Neural progenitor cell (in vitro differentiated cells): ENCODE results near the gene SHTN1. TPM values are rescaled to one million over a fixed set of nuclear protein-coding genes. Genes with fewer than 3 reads are reported as not detected.

Experiments
- DNase-seq: peaks from one replicate; pipeline ENCODE4 v3.0.0-alpha.2; 2016; ENCODE audit warnings: low spot score
- H2AFZ ChIP-seq: fragments of 200-600 bp; sonication (generic); replicated peaks from 2 replicates; pipeline ENCODE4 v1.6.1; 2016; ENCODE audit warnings: antibody characterized with exemption
- H3F3A ChIP-seq: fragments of 200-600 bp; sonication (generic); 2 replicates; pipeline ENCODE4 v1.6.1; 2016; ENCODE audit warnings: antibody characterized with exemption, low read depth
- H3K27ac ChIP-seq: fragments of 200-600 bp; sonication (generic); 2 replicates; pipeline ENCODE4 v1.5.1; 2016; ENCODE audit warnings: mild to moderate bottlenecking
- H3K27me3 ChIP-seq: fragments of 200-600 bp; sonication (generic); 2 replicates; pipeline ENCODE4 v1.6.1; 2016; ENCODE audit warnings: mild to moderate bottlenecking, moderate library complexity
- H3K36me3 ChIP-seq: fragments of 200-600 bp; sonication (generic); 2 replicates; pipeline ENCODE4 v1.5.1; 2016
- H3K4me1 ChIP-seq: fragments of 200-600 bp; sonication (generic); 2 replicates; pipeline ENCODE4 v1.6.1; 2016; ENCODE audit warnings: mixed run types
- H3K4me2 ChIP-seq: fragments of 200-600 bp; sonication (generic); 2 replicates; pipeline ENCODE4 v1.6.1; 2016
- H3K4me3 ChIP-seq: fragments of 200-600 bp; sonication (generic); 2 replicates; pipeline ENCODE4 v1.5.1; 2016
- H3K79me2 ChIP-seq: fragments of 200-600 bp; sonication (generic); 2 replicates; pipeline ENCODE4 v1.6.1; 2016; ENCODE audit warnings: low read depth
- H3K9ac ChIP-seq: fragments of 200-600 bp; sonication (generic); 2 replicates; pipeline ENCODE4 v1.6.1; 2016
- H3K9me3 ChIP-seq: fragments of 200-600 bp; sonication (generic); 2 replicates; pipeline ENCODE4 v1.5.1; 2016; ENCODE audit warnings: low read depth
- H4K20me1 ChIP-seq: fragments of 200-600 bp; sonication (generic); 2 replicates; pipeline ENCODE4 v1.6.1; 2016; ENCODE audit warnings: low read depth
- H3K27ac Mint-ChIP-seq: 3 replicates; pipeline ENCODE4 v1.8.0; 2021; ENCODE audit warnings: mixed read lengths
- H3K27me3 Mint-ChIP-seq: 2 replicates; pipeline ENCODE4 v1.8.0; 2022; ENCODE audit warnings: low read depth, mild to moderate bottlenecking, inconsistent platforms, moderate library complexity, mixed read lengths; ENCODE audit not compliant: insufficient read depth
- H3K36me3 Mint-ChIP-seq: 3 replicates; pipeline ENCODE4 v1.8.0; 2021; ENCODE audit warnings: mixed read lengths
- H3K4me1 Mint-ChIP-seq: 3 replicates; pipeline ENCODE4 v1.8.0; 2021; ENCODE audit warnings: mixed read lengths
- H3K4me3 Mint-ChIP-seq: 3 replicates; pipeline ENCODE4 v1.8.0; 2021; ENCODE audit warnings: mild to moderate bottlenecking, moderate library complexity, mixed read lengths
- H3K9me3 Mint-ChIP-seq: 3 replicates; pipeline ENCODE4 v1.8.0; 2020; ENCODE audit warnings: mixed read lengths
- CTCF ChIP-seq: fragments of 200-600 bp; sonication (generic); IDR thresholded peaks from 2 replicates; pipeline ENCODE4 v1.5.1; 2017; ENCODE audit warnings: antibody characterized with exemption, mild to moderate bottlenecking
- EZH2 ChIP-seq: fragments of 200-600 bp; sonication (generic); IDR thresholded peaks from 2 replicates; pipeline ENCODE4 v1.6.1; 2017; ENCODE audit warnings: antibody characterized with exemption, mild to moderate bottlenecking, moderate library complexity
- EZH2phosphoT487 ChIP-seq: fragments of 200-600 bp; sonication (generic); IDR thresholded peaks from 2 replicates; pipeline ENCODE4 v1.6.1; 2017; ENCODE audit warnings: antibody characterized with exemption
- total RNA-seq: library from RNA; depleted of rRNA; stranded (reverse); fragments of >200 nt; gene quantifications from 2 replicates; pipeline ENCODE4 v1.2.3, GENCODE V29; 2015; ENCODE audit warnings: low replicate concordance

Gene SHTN1
- total RNA-seq, 1 donor from 2014 or later = 17.3 TPM

- Mint-ChIP-seq H3K36me3 (no peaks in the 10 kb centered on the region), H3K9me3 (no peaks in the 10 kb centered on the region), H3K4me3 (no peak overlapping the region), H3K27ac (peak overlapping the region; percentile 27), H3K27me3 (peaks cover 9% of the 10 kb centered on the region), H3K4me1 (peaks cover 52% of the 10 kb centered on the region)
- H3K27me3 ChIP-seq = no peaks in the 10 kb centered on the region
- TF ChIP-seq EZH2phosphoT487 (no peak), EZH2 (no peak), CTCF (no peak)
- no peak overlapping the region for H3K4me2 ChIP-seq
- peaks cover 26% of the 10 kb centered on the region for H3F3A ChIP-seq
- H4K20me1 ChIP-seq = no peaks in the 10 kb centered on the region
- no peak overlapping the region for H3K27ac ChIP-seq
- H2AFZ ChIP-seq = no peak overlapping the region
- no peak for DNase-seq
- H3K4me3 ChIP-seq = no peak overlapping the region
- no peaks in the 10 kb centered on the region for H3K79me2 ChIP-seq
- H3K36me3 ChIP-seq = no peaks in the 10 kb centered on the region
- H3K9ac ChIP-seq = no peak overlapping the region
- H3K4me1 ChIP-seq = peaks cover 46% of the 10 kb centered on the region
- H3K9me3 ChIP-seq = no peaks in the 10 kb centered on the region
Measured at GRCh38 chr10:116891208-116891607, 113.8 kb downstream of the SHTN1 start.

GRCh38 chr10:116889066-116889465 is 115.9 kb downstream of the SHTN1 start:
- Histone ChIP-seq H3K27ac (no peak overlapping the region), H2AFZ (no peak overlapping the region), H3K27me3 (no peaks in the 10 kb centered on the region), H3K9ac (no peak overlapping the region), H4K20me1 (no peaks in the 10 kb centered on the region), H3K4me2 (no peak overlapping the region), H3K36me3 (no peaks in the 10 kb centered on the region), H3K4me3 (no peak overlapping the region), H3K79me2 (no peaks in the 10 kb centered on the region), H3K4me1 (peaks cover 34% of the 10 kb centered on the region), H3K9me3 (no peaks in the 10 kb centered on the region), H3F3A (peaks cover 14% of the 10 kb centered on the region)
- Mint-ChIP-seq H3K27me3 (peaks cover 8% of the 10 kb centered on the region), H3K4me3 (no peak overlapping the region), H3K27ac (no peak overlapping the region), H3K9me3 (no peaks in the 10 kb centered on the region), H3K36me3 (no peaks in the 10 kb centered on the region), H3K4me1 (peaks cover 43% of the 10 kb centered on the region)
- TF ChIP-seq EZH2 (no peak), EZH2phosphoT487 (no peak), CTCF (no peak)
- DNase-seq = no peak

GRCh38 chr10:116888380-116889055 is 116.5 kb downstream of the SHTN1 start:
- H3K36me3 ChIP-seq = no peaks in the 10 kb centered on the region
- no peak for TF ChIP-seq EZH2phosphoT487
- no peak for TF ChIP-seq EZH2
- no peak for TF ChIP-seq CTCF
- H3K27me3 ChIP-seq = no peaks in the 10 kb centered on the region
- H3K79me2 ChIP-seq = no peaks in the 10 kb centered on the region
- Mint-ChIP-seq H3K27me3 (peaks cover 8% of the 10 kb centered on the region), H3K9me3 (no peaks in the 10 kb centered on the region), H3K27ac (no peak overlapping the region), H3K36me3 (no peaks in the 10 kb centered on the region), H3K4me1 (peaks cover 38% of the 10 kb centered on the region), H3K4me3 (no peak overlapping the region)
- no peak overlapping the region for H3K4me2 ChIP-seq
- no peak overlapping the region for H3K4me3 ChIP-seq
- H3K27ac ChIP-seq = no peak overlapping the region
- no peak for DNase-seq
- H3K9ac ChIP-seq = no peak overlapping the region
- H3F3A ChIP-seq = peaks cover 8% of the 10 kb centered on the region
- H3K4me1 ChIP-seq = peaks cover 32% of the 10 kb centered on the region
- H3K9me3 ChIP-seq = no peaks in the 10 kb centered on the region
- H4K20me1 ChIP-seq = no peaks in the 10 kb centered on the region
- H2AFZ ChIP-seq = no peak overlapping the region
